Astrocyte (in vitro differentiated cells and primary cell): ENCODE data around the gene ATPAF2.

Experiments used
- EZH2 ChIP-seq: IDR thresholded peaks from 2 replicates; pipeline ENCODE4 v1.6.1; 2012; ENCODE audit warnings: mild to moderate bottlenecking, low read length, inconsistent platforms; ENCODE audit not compliant: insufficient read depth
- TF ChIP-seq, protein P1 (sequence below): IDR thresholded peaks from 2 replicates; pipeline ENCODE4 v1.5.1; 2011; ENCODE audit warnings: low read depth, mild to moderate bottlenecking, inconsistent platforms, low read length, moderate library complexity; ENCODE audit not compliant: insufficient read depth

DNA sequence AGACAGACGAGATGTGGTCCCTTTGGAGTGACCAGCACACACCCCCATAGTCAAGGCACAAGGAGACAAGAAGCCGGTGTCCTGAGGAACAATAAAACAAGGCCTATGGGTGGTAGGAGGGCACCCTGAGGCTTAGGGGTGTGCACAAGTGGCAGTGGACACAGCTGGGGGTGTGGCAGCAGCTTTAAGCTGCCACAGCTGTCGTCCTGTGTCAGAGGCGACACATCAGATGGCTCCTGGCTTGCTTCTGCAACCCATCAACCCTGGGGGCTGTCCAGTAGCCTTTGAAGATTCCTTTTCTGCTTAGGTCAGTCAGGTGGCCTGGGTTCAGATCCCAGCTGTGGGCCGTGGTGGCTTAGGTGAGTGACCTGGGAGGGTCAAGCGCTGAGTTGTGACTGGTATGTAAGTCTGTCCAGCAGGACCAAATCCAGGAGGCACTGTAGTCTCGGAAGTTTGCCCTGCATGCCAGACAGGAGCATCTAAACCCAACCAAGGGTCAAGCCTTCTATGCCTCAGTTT lies 50.5 kb downstream of the ATPAF2 start:
- TF ChIP-seq, protein P1, sequence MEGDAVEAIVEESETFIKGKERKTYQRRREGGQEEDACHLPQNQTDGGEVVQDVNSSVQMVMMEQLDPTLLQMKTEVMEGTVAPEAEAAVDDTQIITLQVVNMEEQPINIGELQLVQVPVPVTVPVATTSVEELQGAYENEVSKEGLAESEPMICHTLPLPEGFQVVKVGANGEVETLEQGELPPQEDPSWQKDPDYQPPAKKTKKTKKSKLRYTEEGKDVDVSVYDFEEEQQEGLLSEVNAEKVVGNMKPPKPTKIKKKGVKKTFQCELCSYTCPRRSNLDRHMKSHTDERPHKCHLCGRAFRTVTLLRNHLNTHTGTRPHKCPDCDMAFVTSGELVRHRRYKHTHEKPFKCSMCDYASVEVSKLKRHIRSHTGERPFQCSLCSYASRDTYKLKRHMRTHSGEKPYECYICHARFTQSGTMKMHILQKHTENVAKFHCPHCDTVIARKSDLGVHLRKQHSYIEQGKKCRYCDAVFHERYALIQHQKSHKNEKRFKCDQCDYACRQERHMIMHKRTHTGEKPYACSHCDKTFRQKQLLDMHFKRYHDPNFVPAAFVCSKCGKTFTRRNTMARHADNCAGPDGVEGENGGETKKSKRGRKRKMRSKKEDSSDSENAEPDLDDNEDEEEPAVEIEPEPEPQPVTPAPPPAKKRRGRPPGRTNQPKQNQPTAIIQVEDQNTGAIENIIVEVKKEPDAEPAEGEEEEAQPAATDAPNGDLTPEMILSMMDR, result no peak
- no peak for TF ChIP-seq EZH2
